Measurements from ENCODE around the gene MPHOSPH8. TPM values are rescaled to one million over a fixed set of nuclear protein-coding genes. Genes with fewer than 3 reads are reported as not detected.

The MPHOSPH8 gene
- total and polyA plus RNA-seq, 7 donors = 9.0 to 20.6 (median 12.1) TPM

DNA sequence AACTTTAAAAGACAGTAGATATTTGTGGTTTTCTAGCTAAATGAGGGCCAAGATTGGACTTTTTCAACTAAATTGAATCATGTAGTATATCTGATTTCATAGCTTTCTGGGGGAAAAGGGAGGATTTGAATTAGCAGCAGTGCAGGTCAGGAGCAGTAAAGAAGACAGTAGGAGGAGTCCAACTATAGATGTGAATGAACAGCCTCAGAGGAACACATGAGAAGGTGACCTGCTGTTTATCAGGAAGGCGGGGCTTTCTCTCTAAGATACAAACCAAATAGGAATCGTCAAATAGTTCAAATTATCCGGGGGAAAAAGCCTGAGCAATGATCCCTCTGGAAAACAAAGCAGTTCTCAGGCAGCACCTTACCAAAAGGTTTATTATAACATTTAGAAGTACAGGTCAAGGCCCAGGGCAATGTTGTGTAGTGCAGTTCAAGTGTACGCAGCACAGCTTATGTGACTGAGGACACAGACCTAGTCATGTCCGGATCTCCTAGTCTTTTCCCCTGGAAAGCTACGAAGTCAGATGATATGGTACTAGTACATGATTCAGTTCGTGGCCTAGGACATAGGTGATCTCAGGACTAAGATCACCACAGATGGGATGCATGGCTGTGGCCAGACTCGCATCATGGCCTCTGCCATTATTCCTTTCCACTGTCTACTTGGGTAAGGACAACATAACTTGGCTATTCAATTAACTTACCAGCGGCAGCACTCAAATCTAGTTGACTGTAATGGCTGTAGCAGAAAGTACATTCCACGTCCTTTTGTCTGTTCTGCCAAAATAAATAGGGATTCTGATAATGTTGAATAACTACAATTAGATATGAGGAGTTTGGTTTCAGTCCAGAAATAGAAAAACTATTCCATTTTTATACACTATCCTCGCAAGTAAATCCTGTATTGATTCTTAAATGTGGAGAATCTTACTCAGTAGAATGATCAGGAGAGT lies 40.3 kb downstream of the MPHOSPH8 start:
- DNase-seq (no peak), ATAC-seq (no peak)
- Histone ChIP-seq H3K36me3 (ENCODE audit: insufficient read depth in 1 of 2, low read depth in 1 of 2) (peaks cover 12 to 81% of the 10 kb centered on the region in 2 donors), H3K27me3 (ENCODE audit: insufficient read depth in 3 of 3, low read length in 2 of 3) (no peaks in the 10 kb centered on the region), H3K9me3 (no peaks in the 10 kb centered on the region), H3K4me1 (no peaks in the 10 kb centered on the region), H3K4me3 (no peak overlapping the region), H3K27ac (no peak overlapping the region)
- 92% methylated on average over 11 of the region's 11 CpGs for whole genome bisulfite sequencing, 3 donors
- intact Hi-C loops (cut with DNase I) = no loop called here
- TF ChIP-seq, protein P1, sequence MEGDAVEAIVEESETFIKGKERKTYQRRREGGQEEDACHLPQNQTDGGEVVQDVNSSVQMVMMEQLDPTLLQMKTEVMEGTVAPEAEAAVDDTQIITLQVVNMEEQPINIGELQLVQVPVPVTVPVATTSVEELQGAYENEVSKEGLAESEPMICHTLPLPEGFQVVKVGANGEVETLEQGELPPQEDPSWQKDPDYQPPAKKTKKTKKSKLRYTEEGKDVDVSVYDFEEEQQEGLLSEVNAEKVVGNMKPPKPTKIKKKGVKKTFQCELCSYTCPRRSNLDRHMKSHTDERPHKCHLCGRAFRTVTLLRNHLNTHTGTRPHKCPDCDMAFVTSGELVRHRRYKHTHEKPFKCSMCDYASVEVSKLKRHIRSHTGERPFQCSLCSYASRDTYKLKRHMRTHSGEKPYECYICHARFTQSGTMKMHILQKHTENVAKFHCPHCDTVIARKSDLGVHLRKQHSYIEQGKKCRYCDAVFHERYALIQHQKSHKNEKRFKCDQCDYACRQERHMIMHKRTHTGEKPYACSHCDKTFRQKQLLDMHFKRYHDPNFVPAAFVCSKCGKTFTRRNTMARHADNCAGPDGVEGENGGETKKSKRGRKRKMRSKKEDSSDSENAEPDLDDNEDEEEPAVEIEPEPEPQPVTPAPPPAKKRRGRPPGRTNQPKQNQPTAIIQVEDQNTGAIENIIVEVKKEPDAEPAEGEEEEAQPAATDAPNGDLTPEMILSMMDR (IDR thresholded peaks at IDR 0.05) = no peak

DNA sequence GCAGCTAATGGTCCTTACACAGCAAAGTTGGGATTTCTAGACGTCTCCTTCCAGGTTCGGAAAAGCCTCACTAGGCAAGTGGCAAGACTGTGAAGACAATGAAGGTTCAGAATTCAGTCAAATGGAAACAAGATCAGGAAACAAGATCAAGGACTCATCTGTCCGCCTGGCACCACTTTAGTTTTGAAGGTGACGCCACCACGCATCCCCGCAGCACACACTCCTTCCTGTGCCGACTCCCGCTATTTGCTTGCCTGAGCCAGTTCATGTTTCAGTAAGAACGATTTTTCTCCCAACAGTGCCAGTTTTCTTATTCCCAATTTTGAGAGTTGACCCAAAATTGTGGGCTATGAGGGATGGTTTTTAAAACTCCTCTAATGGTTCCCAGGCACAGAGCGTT lies 41.4 kb downstream of the MPHOSPH8 start:
- no peak for DNase-seq
- Histone ChIP-seq H3K36me3 (ENCODE audit: insufficient read depth in 1 of 2, low read depth in 1 of 2) (peaks cover 7 to 69% of the 10 kb centered on the region in 2 donors), H3K9me3 (no peaks in the 10 kb centered on the region), H3K4me3 (no peak overlapping the region), H3K27ac (no peak overlapping the region), H3K27me3 (ENCODE audit: insufficient read depth in 3 of 3, low read length in 2 of 3) (no peaks in the 10 kb centered on the region), H3K4me1 (no peaks in the 10 kb centered on the region)
- ATAC-seq = no peak
- 92% methylated on average over 10 of the region's 10 CpGs for WGBS, 3 donors
- intact Hi-C loops (cut with DNase I) = no loop called here
- TF ChIP-seq, protein P1 (IDR thresholded peaks at IDR 0.05) = no peak

DNA sequence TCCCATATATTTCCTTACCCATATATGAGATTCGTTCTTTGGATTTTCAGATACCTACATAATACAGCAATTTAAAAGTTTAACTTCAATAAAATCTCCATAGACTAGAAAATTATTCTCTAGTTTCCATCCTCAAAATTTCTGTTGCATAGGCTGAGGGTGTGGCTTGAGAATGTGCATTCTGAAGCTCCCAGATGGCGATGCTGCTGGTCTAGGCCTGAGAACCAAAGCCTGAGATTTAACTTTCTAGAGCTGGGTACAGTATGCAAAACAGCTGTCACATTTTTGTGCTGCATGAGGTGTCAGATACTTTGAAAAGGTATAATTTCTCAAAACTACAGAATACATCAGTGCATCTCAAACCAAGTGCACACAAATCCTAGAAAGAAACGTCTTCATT lies 42.7 kb downstream of the MPHOSPH8 start:
- no peaks in the 10 kb centered on the region for H3K27me3 ChIP-seq (ENCODE audit: insufficient read depth in 3 of 3, low read length in 2 of 3)
- TF ChIP-seq, protein P1 (IDR thresholded peaks at IDR 0.05) = no peak
- no peaks in the 10 kb centered on the region for H3K9me3 ChIP-seq
- 87 to 91% (median 88%) methylated on average over 3 of the region's 3 CpGs for WGBS, 3 donors
- H3K27ac ChIP-seq = no peak overlapping the region
- H3K4me1 ChIP-seq = no peaks in the 10 kb centered on the region
- H3K4me3 ChIP-seq = no peak overlapping the region
- no peak for ATAC-seq
- intact Hi-C loops (cut with DNase I) = no loop called here
- peaks cover 6 to 56% of the 10 kb centered on the region in 2 donors for H3K36me3 ChIP-seq (ENCODE audit: insufficient read depth in 1 of 2, low read depth in 1 of 2)
- no peak for DNase-seq

DNA sequence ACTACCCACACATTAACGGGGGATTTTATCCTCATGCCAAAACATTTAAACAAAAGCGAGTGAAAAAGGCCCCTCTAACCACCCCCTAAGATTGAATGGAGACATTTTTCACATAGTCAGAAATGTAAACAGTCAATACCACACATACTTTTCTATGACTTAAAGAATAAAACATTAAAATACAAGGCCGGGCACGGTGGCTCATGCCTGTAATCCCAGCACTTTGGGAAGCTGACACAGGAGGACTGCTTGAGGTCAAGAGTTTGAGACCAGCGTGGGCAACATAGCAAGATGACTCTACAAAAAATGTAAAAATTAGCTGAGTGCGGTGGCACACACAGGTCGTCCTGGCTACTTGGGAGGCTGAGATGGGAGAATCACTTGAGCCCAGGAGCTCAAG lies 47.3 kb downstream of the MPHOSPH8 start:
- ATAC-seq = no peak
- TF ChIP-seq, protein P1 (IDR thresholded peaks at IDR 0.05) = no peak
- no peaks in the 10 kb centered on the region for H3K9me3 ChIP-seq
- no peaks in the 10 kb centered on the region for H3K27me3 ChIP-seq (ENCODE audit: insufficient read depth in 3 of 3, low read length in 2 of 3)
- WGBS, 3 donors = 90 to 91% (median 90%) methylated on average over 7 of the region's 7 CpGs
- intact Hi-C loops (cut with DNase I) = no loop called here
- no peak overlapping the region for H3K4me3 ChIP-seq
- DNase-seq = no peak
- no peaks in the 10 kb centered on the region for H3K4me1 ChIP-seq
- H3K36me3 ChIP-seq (ENCODE audit: insufficient read depth in 1 of 2, low read depth in 1 of 2) = peaks cover 0 to 12% of the 10 kb centered on the region in 2 donors
- H3K27ac ChIP-seq = no peak overlapping the region

All from psoas muscle (tissue), 8 donors.